ENCODE results near the gene RAP1GDS1.
"Not testable (repeated sequence)": the region's sequence is repeated elsewhere in the genome, so short reads cannot be mapped to it uniquely, and the experiment has no call there.

DNA sequence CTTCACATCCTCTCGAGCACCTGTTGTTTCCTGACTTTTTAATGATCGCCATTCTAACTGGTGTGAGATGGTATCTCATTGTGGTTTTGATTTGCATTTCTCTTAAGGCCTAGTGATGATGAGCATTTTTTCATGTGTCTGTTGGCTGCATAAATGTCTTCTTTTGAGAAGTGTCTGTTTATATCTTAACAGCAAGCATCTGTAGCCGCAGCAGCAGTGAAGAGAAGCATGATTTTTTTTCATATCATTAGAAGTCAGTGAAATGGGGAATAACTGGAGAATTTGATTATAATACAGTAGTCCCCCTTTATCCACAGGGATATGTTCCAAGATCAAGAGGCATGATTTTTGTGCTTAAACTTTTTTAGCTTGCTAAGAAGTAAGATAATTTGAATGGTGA, 27.5 kb downstream of the RAP1GDS1 start:
- TF ChIP-seq, protein P1, sequence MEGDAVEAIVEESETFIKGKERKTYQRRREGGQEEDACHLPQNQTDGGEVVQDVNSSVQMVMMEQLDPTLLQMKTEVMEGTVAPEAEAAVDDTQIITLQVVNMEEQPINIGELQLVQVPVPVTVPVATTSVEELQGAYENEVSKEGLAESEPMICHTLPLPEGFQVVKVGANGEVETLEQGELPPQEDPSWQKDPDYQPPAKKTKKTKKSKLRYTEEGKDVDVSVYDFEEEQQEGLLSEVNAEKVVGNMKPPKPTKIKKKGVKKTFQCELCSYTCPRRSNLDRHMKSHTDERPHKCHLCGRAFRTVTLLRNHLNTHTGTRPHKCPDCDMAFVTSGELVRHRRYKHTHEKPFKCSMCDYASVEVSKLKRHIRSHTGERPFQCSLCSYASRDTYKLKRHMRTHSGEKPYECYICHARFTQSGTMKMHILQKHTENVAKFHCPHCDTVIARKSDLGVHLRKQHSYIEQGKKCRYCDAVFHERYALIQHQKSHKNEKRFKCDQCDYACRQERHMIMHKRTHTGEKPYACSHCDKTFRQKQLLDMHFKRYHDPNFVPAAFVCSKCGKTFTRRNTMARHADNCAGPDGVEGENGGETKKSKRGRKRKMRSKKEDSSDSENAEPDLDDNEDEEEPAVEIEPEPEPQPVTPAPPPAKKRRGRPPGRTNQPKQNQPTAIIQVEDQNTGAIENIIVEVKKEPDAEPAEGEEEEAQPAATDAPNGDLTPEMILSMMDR (IDR thresholded peaks at IDR 0.05), result not testable (repeated sequence)
- not testable (repeated sequence) for TF ChIP-seq EP300 (IDR thresholded peaks at IDR 0.05); POLR2A (IDR thresholded peaks at IDR 0.05; ENCODE audit: low read depth); POLR2AphosphoS5 (IDR thresholded peaks at IDR 0.05)

Data from esophagus muscularis mucosa (tissue), 4 donors.